HG02870 (cell line): Measurements from ENCODE around the gene KCNQ5.
"Not testable (repeated sequence)": the region's sequence is repeated elsewhere in the genome, so short reads cannot be mapped to it uniquely, and the experiment has no call there.

Experiments used
- ATAC-seq: cut with Tn5 transposase; IDR thresholded peaks from one replicate; pipeline ENCODE4 v1.9.1; 2021; ENCODE audit warnings: mild to moderate bottlenecking, moderate library complexity; ENCODE audit not compliant: unreplicated experiment

The KCNQ5 gene

GRCh38 chr6:73227606-73228255, 605.9 kb downstream of the KCNQ5 start:
- ATAC-seq: no peak

GRCh38 chr6:73231986-73232391, 610.1 kb downstream of the KCNQ5 start:
- ATAC-seq: no peak

GRCh38 chr6:73233048-73233447, 611.2 kb downstream of the KCNQ5 start:
- no peak for ATAC-seq

GRCh38 chr6:73233971-73234370, 612.1 kb downstream of the KCNQ5 start:
- ATAC-seq: not testable (repeated sequence)

- ATAC-seq: no peak
These were observed 612.9 kb downstream of the KCNQ5 start for GRCh38 chr6:73234733-73235132.

GRCh38 chr6:73236144-73236750, 614.4 kb downstream of the KCNQ5 start:
- ATAC-seq: no peak

GRCh38 chr6:73240730-73241129, 618.9 kb downstream of the KCNQ5 start:
- no peak for ATAC-seq

- no peak for ATAC-seq
These were observed 620.1 kb downstream of the KCNQ5 start for GRCh38 chr6:73242001-73242400.
